GM12864 (cell line): ENCODE measurements around the gene PPP2R2B.

ENCODE experiments used
- DNase-seq: peaks from one replicate; pipeline ENCODE4 v3.0.0-alpha.2; 2011; ENCODE audit warnings: low read depth
- H3K4me3 ChIP-seq: 2 replicates; pipeline ENCODE4 v1.5.1; 2011; ENCODE audit warnings: mild to moderate bottlenecking, low read depth, low read length, control low read depth
- CTCF ChIP-seq: IDR thresholded peaks from 2 replicates; pipeline ENCODE4 v1.5.1; 2011; ENCODE audit warnings: low read depth, mild to moderate bottlenecking, moderate library complexity, low read length, control low read depth, inconsistent platforms; ENCODE audit errors: missing control alignments

Gene PPP2R2B

GRCh38 chr5:146656703-146657102 is 221.9 kb downstream of the PPP2R2B start:
- TF ChIP-seq CTCF, result no peak
- DNase-seq, result no peak
- no peak overlapping the region for H3K4me3 ChIP-seq

- H3K4me3 ChIP-seq, result no peak overlapping the region
- no peak for DNase-seq
- TF ChIP-seq CTCF, result no peak
Observed at GRCh38 chr5:146653560-146653959, 225.0 kb downstream of the PPP2R2B start.

DNA sequence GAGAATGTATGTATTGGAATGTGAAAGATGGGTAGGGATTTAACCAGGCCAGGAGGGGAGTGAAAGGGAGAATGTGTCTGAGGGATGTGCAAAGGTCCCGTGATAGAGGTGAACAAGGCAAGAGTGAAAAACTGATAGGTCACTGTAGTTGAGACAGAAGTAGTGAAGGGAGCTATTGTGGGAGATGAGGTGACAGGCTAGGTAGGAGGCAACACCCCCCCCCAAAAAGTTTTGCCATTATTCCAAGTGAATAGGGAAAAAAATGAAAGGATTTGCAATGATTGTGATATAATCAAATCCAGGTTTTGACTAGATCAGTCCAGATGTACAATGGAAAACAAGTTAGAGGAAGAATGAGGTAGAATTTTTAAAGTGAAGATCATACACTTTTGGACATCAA is 226.0 kb downstream of the PPP2R2B start:
- no peak for DNase-seq
- TF ChIP-seq CTCF, result no peak
- no peak overlapping the region for H3K4me3 ChIP-seq

- no peak for TF ChIP-seq CTCF
- no peak overlapping the region for H3K4me3 ChIP-seq
- DNase-seq, result no peak
Observed at GRCh38 chr5:146647656-146648199, 230.8 kb downstream of the PPP2R2B start.

GRCh38 chr5:146646441-146646840 is 232.1 kb downstream of the PPP2R2B start:
- no peak overlapping the region for H3K4me3 ChIP-seq
- no peak for DNase-seq
- no peak for TF ChIP-seq CTCF

DNA sequence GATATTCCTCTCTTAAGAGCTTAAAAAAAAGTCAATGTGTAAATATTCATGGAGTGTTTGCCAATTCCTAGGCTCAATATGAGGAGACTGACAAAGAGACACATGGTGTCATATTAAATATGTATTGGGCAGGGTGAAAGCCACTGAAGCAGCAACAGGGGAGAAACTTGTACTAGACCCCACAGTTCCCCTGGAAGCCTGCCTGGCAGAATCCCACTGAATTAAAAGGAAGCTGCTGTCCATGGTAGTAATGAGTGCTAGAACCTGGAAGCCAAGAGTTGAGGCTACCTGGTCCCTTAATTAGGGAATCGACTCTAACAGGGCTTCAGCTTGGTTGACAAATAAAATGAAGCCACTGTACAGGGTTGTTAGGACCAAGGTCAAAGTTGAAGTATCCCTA is 233.2 kb downstream of the PPP2R2B start:
- H3K4me3 ChIP-seq, result no peak overlapping the region
- TF ChIP-seq CTCF, result no peak
- no peak for DNase-seq

DNA sequence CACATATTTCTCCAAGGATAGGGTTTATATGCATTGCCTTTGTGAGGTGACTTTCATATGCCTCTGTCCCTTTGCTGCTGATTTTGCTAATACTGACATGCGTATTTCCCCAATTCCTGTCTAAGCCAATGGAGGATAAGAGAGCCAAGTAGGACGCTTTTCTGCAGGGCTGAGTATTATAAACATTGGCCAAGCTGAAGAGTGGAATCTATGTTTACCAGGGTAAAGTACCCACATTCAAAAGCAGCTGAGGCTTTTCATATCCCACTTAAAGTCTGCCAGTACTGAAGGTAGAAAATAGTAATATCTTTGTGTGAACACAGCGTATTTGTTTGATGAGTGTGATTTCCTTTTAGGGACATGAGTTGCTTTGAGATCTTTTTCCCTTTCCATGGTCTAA is 233.7 kb downstream of the PPP2R2B start:
- DNase-seq, result no peak
- TF ChIP-seq CTCF, result no peak
- H3K4me3 ChIP-seq, result no peak overlapping the region
